Measurements from ENCODE around the gene AMBP. TPM values are rescaled to one million over a fixed set of nuclear protein-coding genes. Genes with fewer than 3 reads are reported as not detected.

AMBP gene
- total and polyA plus RNA-seq, 2 of the 13 experiments (the other 11 are each of a cell fraction or from before 2014, with no cell fraction given), result 1,510 to 2,580 TPM

- ChIA-PET POLR2A (interaction anchor here (2.0 kb wide), 1 partner anchor 21 kb away, joined by 5 read pairs; no protein-coding TSS in a partner anchor), CTCF (ENCODE audit: low intra/inter-chr PET ratio, low total read pairs) (no interaction called here)
- intact Hi-C loops (cut with micrococcal nuclease; ENCODE audit: unreplicated experiment), result no loop called here
- BruUV-seq (replicated peaks), result no TSS peak
- 94% methylated on average over 18 of the region's 18 CpGs for WGBS (ENCODE audit: low lambda C conversion rate)
- FAIRE-seq (no peak), ATAC-seq (no peak), DNase-seq (ENCODE audit: low spot score) (no peak)
- no peaks in the 10 kb centered on the region for H3K27me3 ChIP-seq (ENCODE audit: control insufficient read depth in 1 of 2, insufficient read depth in 2 of 2, low read length in 2 of 2)
- H3K4me3 ChIP-seq (replicated peaks in 1 of 3; ENCODE audit: insufficient read depth in 1 of 3, low read depth in 2 of 3, low read length in 3 of 3), result no peak overlapping the region
- H3K9ac ChIP-seq (ENCODE audit: insufficient read depth, low read depth, low read length), result no peak overlapping the region
- H3K79me2 ChIP-seq (ENCODE audit: insufficient read depth, low read length), result no peaks in the 10 kb centered on the region
- TF ChIP-seq MAFG (CRISPR knock-in tag; IDR thresholded peaks at IDR 0.05) (no peak), ZNF629 (CRISPR knock-in tag; conservative IDR thresholded peaks at IDR 0.05) (peak; percentile 93), CEBPG (CRISPR knock-in tag; IDR thresholded peaks at IDR 0.05) (no peak), ZNF761 (CRISPR knock-in tag; conservative IDR thresholded peaks at IDR 0.05) (no peak), CCDC6 (CRISPR knock-in tag; IDR thresholded peaks at IDR 0.05) (no peak), PRDM10 (CRISPR knock-in tag; IDR thresholded peaks at IDR 0.05; ENCODE audit: low read depth) (no peak), ZNF790 (CRISPR knock-in tag; IDR thresholded peaks at IDR 0.05; ENCODE audit: borderline replicate concordance) (no peak), ZBTB33 (CRISPR knock-in tag; IDR thresholded peaks at IDR 0.05) (peak; percentile 51; the same call in 1 of the 2 replicates), KDM1A (CRISPR knock-in tag; IDR thresholded peaks at IDR 0.05) (no peak), SOX6 (IDR thresholded peaks at IDR 0.05) (no peak), SOX6 (CRISPR knock-in tag; IDR thresholded peaks at IDR 0.05) (no peak), TEAD3 (CRISPR knock-in tag; optimal IDR thresholded peaks at IDR 0.05; ENCODE audit: borderline replicate concordance) (no peak), CBX1 (IDR thresholded peaks at IDR 0.05; ENCODE audit: low read depth) (no peak), ZSCAN22 (CRISPR knock-in tag; IDR thresholded peaks at IDR 0.05) (no peak)
- no peaks in the 10 kb centered on the region for H4K20me1 ChIP-seq (ENCODE audit: insufficient read depth, low read length)
- peaks cover 3% of the 10 kb centered on the region in 2 experiments; a peak in 1 of 5 replicates for H3K36me3 ChIP-seq (replicated peaks in 1 of 2; ENCODE audit: control insufficient read depth in 1 of 2, insufficient read depth in 2 of 2, low read length in 2 of 2)
- no peak overlapping the region for H2AFZ ChIP-seq (ENCODE audit: low read length)
- H3K27ac ChIP-seq (ENCODE audit: extremely low read length, insufficient read depth, low read length), result no peak overlapping the region
- H3K9me3 ChIP-seq (ENCODE audit: low read length), result peaks cover 8% of the 10 kb centered on the region
- no peak overlapping the region for H3K4me2 ChIP-seq (ENCODE audit: low read depth, low read length)
- in situ Hi-C loops (cut with HindIII; ENCODE audit: extremely low pct_ligation_motif_present, low pct_unique_long_range_greater_than_20kb), result loop anchor here (5.0 kb wide), 1 partner anchor 195 kb away; no protein-coding TSS in a partner anchor
- H3K4me1 ChIP-seq (ENCODE audit: insufficient read depth, low read length), result peaks cover 53% of the 10 kb centered on the region
Observed at GRCh38 chr9:114097613-114098020, 19.5 kb upstream of the AMBP start.
